ENCODE data around the gene PRELID3B.

- TF ChIP-seq, protein P1, sequence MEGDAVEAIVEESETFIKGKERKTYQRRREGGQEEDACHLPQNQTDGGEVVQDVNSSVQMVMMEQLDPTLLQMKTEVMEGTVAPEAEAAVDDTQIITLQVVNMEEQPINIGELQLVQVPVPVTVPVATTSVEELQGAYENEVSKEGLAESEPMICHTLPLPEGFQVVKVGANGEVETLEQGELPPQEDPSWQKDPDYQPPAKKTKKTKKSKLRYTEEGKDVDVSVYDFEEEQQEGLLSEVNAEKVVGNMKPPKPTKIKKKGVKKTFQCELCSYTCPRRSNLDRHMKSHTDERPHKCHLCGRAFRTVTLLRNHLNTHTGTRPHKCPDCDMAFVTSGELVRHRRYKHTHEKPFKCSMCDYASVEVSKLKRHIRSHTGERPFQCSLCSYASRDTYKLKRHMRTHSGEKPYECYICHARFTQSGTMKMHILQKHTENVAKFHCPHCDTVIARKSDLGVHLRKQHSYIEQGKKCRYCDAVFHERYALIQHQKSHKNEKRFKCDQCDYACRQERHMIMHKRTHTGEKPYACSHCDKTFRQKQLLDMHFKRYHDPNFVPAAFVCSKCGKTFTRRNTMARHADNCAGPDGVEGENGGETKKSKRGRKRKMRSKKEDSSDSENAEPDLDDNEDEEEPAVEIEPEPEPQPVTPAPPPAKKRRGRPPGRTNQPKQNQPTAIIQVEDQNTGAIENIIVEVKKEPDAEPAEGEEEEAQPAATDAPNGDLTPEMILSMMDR (IDR thresholded peaks at IDR 0.05; ENCODE audit: low read depth, low read length, poor library complexity, severe bottlenecking) = no peak
- no peak for TF ChIP-seq EZH2phosphoT487 (IDR thresholded peaks at IDR 0.05; ENCODE audit: borderline replicate concordance, low read length)
Observed at GRCh38 chr20:59006167-59006863, 36.3 kb downstream of the PRELID3B start.

All from DOHH2 (cell line).